ENCODE measurements around the gene RABGAP1L. TPM values are rescaled to one million over a fixed set of nuclear protein-coding genes. Genes with fewer than 3 reads are reported as not detected.
"Not testable (repeated sequence)": the region's sequence is repeated elsewhere in the genome, so short reads cannot be mapped to it uniquely, and the experiment has no call there.

The RABGAP1L gene
- total RNA-seq, 2 experiments from 2014 or later, result 76.8 to 80.5 TPM

DNA sequence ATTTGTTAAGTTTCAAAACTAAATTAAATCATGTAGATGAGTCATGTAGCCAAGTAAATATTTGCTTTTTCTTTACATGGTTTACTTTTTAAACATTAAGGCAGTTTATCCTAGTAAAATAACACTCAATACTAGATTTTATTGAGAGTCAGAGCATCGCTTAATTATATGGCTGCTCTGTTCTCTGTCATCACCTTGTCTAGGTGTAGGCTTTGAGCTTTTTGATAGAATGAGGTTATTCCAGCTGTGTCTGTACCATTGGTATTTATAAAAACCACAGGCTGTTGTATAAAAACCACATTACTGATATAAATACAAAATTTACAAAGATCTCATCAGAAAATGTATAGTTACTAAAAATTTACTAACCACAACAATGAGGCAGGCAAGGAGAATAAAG, 245.9 kb downstream of the RABGAP1L start:
- ChIA-PET POLR2A (no interaction called here), CTCF (no interaction called here)
- Mint-ChIP-seq H3K9me3 (peaks cover 4% of the 10 kb centered on the region), H3K27ac (no peak overlapping the region), H3K27me3 (no peaks in the 10 kb centered on the region), H3K4me3 (no peak overlapping the region), H3K4me1 (no peaks in the 10 kb centered on the region), H3K36me3 (ENCODE audit: low read depth) (peaks cover 11% of the 10 kb centered on the region)
- DNase-seq, result no peak

DNA sequence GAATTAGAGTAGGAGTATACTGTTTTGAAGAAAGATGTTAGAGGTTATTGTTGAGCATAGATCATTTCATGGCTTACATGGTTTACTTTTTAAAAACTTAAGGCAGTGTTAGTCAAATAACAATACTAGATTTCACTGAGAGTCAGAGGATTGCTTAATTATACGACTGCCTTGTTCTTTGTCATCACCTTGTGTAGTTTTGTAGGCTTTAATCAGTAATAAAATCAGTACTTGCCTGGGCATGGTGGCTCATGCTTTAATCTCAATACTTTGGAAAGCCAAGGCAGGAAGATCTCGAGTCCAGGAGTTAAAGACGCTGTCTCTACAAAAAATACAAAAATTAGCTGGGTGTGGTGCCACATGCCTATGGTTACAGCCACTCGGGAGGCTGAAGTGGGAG, 247.1 kb downstream of the RABGAP1L start:
- H3K9me3 Mint-ChIP-seq, result peaks cover 4% of the 10 kb centered on the region
- peaks cover 9% of the 10 kb centered on the region for H3K36me3 Mint-ChIP-seq (ENCODE audit: low read depth)
- no peak for DNase-seq
- ChIA-PET POLR2A (no interaction called here), CTCF (no interaction called here)
- H3K27me3 Mint-ChIP-seq, result no peaks in the 10 kb centered on the region
- no peak overlapping the region for H3K27ac Mint-ChIP-seq
- no peak overlapping the region for H3K4me3 Mint-ChIP-seq
- no peaks in the 10 kb centered on the region for H3K4me1 Mint-ChIP-seq

DNA sequence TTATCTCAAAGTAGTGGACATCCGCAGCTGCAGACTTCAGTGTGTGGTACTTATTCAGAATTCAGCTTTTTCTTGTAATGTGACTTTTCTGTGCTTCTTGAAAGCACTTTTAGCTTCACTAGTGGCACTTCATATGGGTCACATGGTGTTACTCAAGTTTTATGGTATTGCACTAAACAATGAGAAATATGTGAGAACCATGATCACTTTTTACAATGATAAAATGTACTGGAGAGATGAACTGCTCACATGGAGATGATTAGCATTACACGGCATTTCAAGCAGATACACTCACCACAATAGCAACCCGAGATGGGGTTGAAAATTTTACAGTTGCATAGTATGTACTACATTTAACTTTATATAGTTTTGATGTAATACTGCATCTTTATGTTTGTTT, 248.3 kb downstream of the RABGAP1L start:
- H3K27me3 Mint-ChIP-seq, result no peaks in the 10 kb centered on the region
- CTCF ChIA-PET, result no interaction called here
- no peak overlapping the region for H3K4me3 Mint-ChIP-seq
- H3K36me3 Mint-ChIP-seq (ENCODE audit: low read depth), result peaks cover 9% of the 10 kb centered on the region
- H3K9me3 Mint-ChIP-seq, result peaks cover 8% of the 10 kb centered on the region
- DNase-seq, result no peak
- no peak overlapping the region for H3K27ac Mint-ChIP-seq
- no peaks in the 10 kb centered on the region for H3K4me1 Mint-ChIP-seq
- POLR2A ChIA-PET, result no interaction called here

- Mint-ChIP-seq H3K36me3 (ENCODE audit: low read depth) (peaks cover 9% of the 10 kb centered on the region), H3K4me1 (no peaks in the 10 kb centered on the region), H3K4me3 (no peak overlapping the region), H3K9me3 (peaks cover 8% of the 10 kb centered on the region), H3K27ac (no peak overlapping the region), H3K27me3 (no peaks in the 10 kb centered on the region)
- POLR2A ChIA-PET, result no interaction called here
- CTCF ChIA-PET, result no interaction called here
- no peak for DNase-seq
Measured at GRCh38 chr1:174408146-174408545, 248.8 kb downstream of the RABGAP1L start.

DNA sequence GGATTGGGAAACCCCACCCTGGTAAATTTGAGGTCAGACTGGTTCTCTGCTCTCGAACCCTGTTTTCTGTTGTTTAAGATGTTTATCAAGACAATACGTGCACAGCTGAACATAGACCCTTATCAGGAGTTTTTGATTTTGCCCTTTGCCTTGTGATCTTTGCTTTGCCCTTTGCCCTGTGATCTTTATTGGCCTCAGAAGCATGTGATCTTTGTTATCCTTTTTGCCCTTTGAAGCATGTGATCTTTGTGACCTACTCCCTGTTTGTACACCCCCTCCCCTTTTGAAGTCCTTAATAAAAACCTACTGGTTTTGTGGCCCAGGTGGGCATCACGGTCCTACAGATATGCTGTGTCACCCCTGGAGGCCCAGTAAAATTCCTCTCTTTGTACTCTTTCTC, 250.5 kb downstream of the RABGAP1L start:
- H3K27ac Mint-ChIP-seq, H3K9me3 Mint-ChIP-seq, POLR2A ChIA-PET, CTCF ChIA-PET, DNase-seq, H3K4me3 Mint-ChIP-seq, H3K4me1 Mint-ChIP-seq, H3K27me3 Mint-ChIP-seq: not testable (repeated sequence)
- H3K36me3 Mint-ChIP-seq (ENCODE audit: low read depth), result peaks cover 13% of the 10 kb centered on the region

DNA sequence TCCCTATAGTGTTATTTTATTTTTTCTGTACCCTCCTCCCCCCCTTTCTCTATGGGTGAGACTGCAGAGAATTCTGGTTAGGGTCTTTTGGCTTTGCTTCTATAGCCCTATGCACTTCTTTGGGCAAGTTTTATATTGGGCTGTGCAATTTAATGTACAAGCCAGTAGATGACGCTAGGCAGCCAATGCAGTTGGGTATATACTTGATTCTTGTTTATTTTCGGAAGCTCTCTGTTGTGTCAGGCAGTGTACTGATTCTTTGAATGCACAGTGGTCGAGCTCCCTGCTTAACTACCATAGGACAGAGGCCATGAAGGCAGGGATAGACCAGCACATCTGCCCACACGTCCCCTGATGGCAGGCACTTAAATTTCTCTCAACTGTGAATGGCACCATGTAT, 254.3 kb downstream of the RABGAP1L start:
- POLR2A ChIA-PET, result no interaction called here
- H3K27me3 Mint-ChIP-seq, result no peaks in the 10 kb centered on the region
- H3K27ac Mint-ChIP-seq, result no peak overlapping the region
- peaks cover 8% of the 10 kb centered on the region for H3K9me3 Mint-ChIP-seq
- peaks cover 13% of the 10 kb centered on the region for H3K36me3 Mint-ChIP-seq (ENCODE audit: low read depth)
- H3K4me1 Mint-ChIP-seq, result peaks cover 9% of the 10 kb centered on the region
- DNase-seq, result no peak
- H3K4me3 Mint-ChIP-seq, result no peak overlapping the region
- CTCF ChIA-PET, result no interaction called here

DNA sequence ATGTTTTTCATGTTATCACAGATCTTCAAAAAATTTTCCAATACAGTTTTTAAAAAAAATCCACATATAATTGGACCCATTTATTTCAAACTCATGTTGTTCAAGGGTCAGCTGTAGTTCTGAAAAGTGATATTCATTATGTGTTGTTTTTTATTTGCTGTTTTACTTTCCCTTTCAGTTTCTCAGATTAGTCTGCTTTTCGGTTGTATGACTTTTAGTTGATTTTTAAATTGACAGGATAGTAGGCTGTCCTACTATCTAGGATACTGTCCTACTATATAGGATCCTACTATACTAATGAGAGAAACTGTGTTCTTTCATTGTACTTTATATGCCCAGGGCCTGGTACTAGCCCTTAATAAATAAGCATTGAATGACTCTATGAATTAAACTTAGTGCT, 254.9 kb downstream of the RABGAP1L start:
- Mint-ChIP-seq H3K27ac (no peak overlapping the region), H3K4me3 (no peak overlapping the region)
- CTCF ChIA-PET, result interaction anchor here (0.9 kb wide), 1 partner anchor 16 kb away, joined by 3 read pairs; no protein-coding TSS in a partner anchor

GRCh38 chr1:174415506-174415905, 256.2 kb downstream of the RABGAP1L start:
- Mint-ChIP-seq H3K9me3 (peaks cover 5% of the 10 kb centered on the region), H3K4me3 (no peak overlapping the region), H3K36me3 (ENCODE audit: low read depth) (peaks cover 6% of the 10 kb centered on the region), H3K4me1 (peaks cover 9% of the 10 kb centered on the region), H3K27ac (no peak overlapping the region), H3K27me3 (no peaks in the 10 kb centered on the region)
- DNase-seq, result no peak
- CTCF ChIA-PET, result no interaction called here
- POLR2A ChIA-PET, result no interaction called here

More for the DNA sequence above, 254.9 kb downstream of the RABGAP1L start:
- Mint-ChIP-seq H3K4me1 (peaks cover 9% of the 10 kb centered on the region), H3K9me3 (peaks cover 8% of the 10 kb centered on the region), H3K27me3 (no peaks in the 10 kb centered on the region), H3K36me3 (ENCODE audit: low read depth) (peaks cover 8% of the 10 kb centered on the region)
- no peak for DNase-seq
- POLR2A ChIA-PET, result no interaction called here

DNA sequence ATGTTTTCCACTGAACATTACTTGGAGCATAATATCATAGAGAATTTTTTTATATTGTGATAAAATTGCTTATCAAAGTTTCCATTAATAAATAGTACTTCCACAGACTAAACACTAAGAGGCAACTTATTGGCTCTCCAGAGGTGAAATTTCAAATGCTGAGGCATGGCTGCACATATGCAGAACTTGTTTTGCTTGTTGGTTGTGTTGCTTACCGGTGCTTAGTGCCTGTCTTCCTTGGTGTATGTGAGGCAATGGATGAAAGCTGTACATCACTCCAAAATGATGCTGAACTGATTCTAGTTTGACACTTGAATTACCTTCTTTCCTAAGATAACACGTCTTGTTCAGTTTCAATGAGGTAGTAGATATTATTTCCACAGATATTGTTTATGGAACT, 258.6 kb downstream of the RABGAP1L start:
- H3K4me1 Mint-ChIP-seq, result peaks cover 9% of the 10 kb centered on the region
- ChIA-PET POLR2A (no interaction called here), CTCF (no interaction called here)
- peaks cover 6% of the 10 kb centered on the region for H3K36me3 Mint-ChIP-seq (ENCODE audit: low read depth)
- H3K4me3 Mint-ChIP-seq, result no peak overlapping the region
- no peak overlapping the region for H3K27ac Mint-ChIP-seq
- no peak for DNase-seq
- no peaks in the 10 kb centered on the region for H3K27me3 Mint-ChIP-seq
- H3K9me3 Mint-ChIP-seq, result no peaks in the 10 kb centered on the region

GRCh38 chr1:174425121-174425520, 265.8 kb downstream of the RABGAP1L start:
- Mint-ChIP-seq H3K4me3 (no peak overlapping the region), H3K4me1 (no peaks in the 10 kb centered on the region), H3K27me3 (no peaks in the 10 kb centered on the region), H3K36me3 (ENCODE audit: low read depth) (no peaks in the 10 kb centered on the region), H3K27ac (no peak overlapping the region), H3K9me3 (no peaks in the 10 kb centered on the region)
- POLR2A ChIA-PET, result no interaction called here
- DNase-seq, result no peak
- CTCF ChIA-PET, result no interaction called here

GRCh38 chr1:174426153-174426552, 266.8 kb downstream of the RABGAP1L start:
- no peaks in the 10 kb centered on the region for H3K9me3 Mint-ChIP-seq
- no peak overlapping the region for H3K4me3 Mint-ChIP-seq
- no peak overlapping the region for H3K27ac Mint-ChIP-seq
- DNase-seq, result no peak
- no peaks in the 10 kb centered on the region for H3K27me3 Mint-ChIP-seq
- no peaks in the 10 kb centered on the region for H3K36me3 Mint-ChIP-seq (ENCODE audit: low read depth)
- no peaks in the 10 kb centered on the region for H3K4me1 Mint-ChIP-seq
- POLR2A ChIA-PET, result no interaction called here
- CTCF ChIA-PET, result no interaction called here

GRCh38 chr1:174428033-174428432, 268.7 kb downstream of the RABGAP1L start:
- no peaks in the 10 kb centered on the region for H3K27me3 Mint-ChIP-seq
- no peaks in the 10 kb centered on the region for H3K36me3 Mint-ChIP-seq (ENCODE audit: low read depth)
- CTCF ChIA-PET, result no interaction called here
- H3K9me3 Mint-ChIP-seq, result no peaks in the 10 kb centered on the region
- H3K4me3 Mint-ChIP-seq, result no peak overlapping the region
- DNase-seq, result no peak
- POLR2A ChIA-PET, result no interaction called here
- H3K27ac Mint-ChIP-seq, result no peak overlapping the region
- no peaks in the 10 kb centered on the region for H3K4me1 Mint-ChIP-seq

DNA sequence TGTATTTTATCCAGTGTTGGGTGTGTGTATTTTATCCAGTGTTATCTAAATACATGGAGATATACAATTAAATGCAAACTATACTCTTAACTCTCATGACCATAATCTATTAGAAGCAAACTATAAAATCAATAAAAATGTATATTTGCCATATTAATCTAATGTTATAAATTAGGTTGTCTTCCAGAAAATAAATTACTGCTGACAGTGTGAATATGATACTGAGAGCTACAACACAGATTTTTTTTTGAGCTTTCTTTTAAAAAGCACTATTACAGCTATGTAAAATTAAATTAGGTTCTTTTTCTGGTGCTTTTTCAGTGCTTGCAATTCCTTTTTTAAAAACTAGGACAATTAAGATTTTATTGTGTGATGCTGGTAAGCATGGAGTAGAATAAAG, 269.4 kb downstream of the RABGAP1L start:
- ChIA-PET CTCF (no interaction called here), POLR2A (no interaction called here)
- no peak for DNase-seq
- H3K4me3 Mint-ChIP-seq, result no peak overlapping the region
- no peaks in the 10 kb centered on the region for H3K4me1 Mint-ChIP-seq
- H3K9me3 Mint-ChIP-seq, result no peaks in the 10 kb centered on the region
- no peaks in the 10 kb centered on the region for H3K36me3 Mint-ChIP-seq (ENCODE audit: low read depth)
- no peak overlapping the region for H3K27ac Mint-ChIP-seq
- no peaks in the 10 kb centered on the region for H3K27me3 Mint-ChIP-seq

DNA sequence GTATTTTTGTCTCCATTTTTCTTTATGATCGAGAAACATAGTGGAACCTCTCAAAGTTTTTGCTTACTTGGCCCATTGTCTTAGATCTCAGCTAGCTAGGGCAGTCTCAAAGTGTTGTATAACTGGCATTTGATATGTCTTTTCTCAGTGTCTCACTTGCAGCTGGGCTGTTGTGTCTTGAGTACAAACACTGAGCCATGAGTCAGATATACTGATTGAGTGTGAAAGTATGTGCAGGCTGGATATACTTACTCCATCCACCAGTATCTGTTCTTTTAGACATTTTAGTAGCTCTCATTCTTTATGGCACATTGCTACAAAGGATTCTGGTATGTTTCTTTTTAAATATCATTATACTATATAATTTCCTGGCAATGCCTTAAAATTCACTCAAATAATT, 274.1 kb downstream of the RABGAP1L start:
- Mint-ChIP-seq H3K27me3 (no peaks in the 10 kb centered on the region), H3K4me3 (no peak overlapping the region), H3K27ac (no peak overlapping the region), H3K36me3 (ENCODE audit: low read depth) (peaks cover 2% of the 10 kb centered on the region), H3K4me1 (no peaks in the 10 kb centered on the region), H3K9me3 (no peaks in the 10 kb centered on the region)
- no peak for DNase-seq
- ChIA-PET CTCF (no interaction called here), POLR2A (no interaction called here)

DNA sequence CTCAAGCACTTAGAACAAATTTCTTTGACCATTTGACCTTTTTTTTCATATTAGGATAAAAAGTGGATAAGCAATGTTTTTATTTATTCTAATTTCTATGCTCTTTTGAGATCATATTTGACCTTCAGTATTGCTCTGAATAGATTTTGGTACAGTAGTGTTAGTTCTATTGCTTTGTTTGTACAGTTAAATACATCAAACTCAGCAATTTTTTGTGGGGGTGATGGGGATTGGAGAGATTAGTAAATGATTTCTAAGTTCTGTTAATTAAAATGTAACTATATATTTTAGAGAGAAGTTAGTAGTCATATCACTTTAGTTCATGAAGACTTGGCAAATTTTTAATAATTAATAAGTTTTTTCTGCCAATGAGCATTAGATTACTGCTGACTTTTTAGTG, 286.0 kb downstream of the RABGAP1L start:
- Mint-ChIP-seq H3K27me3 (no peaks in the 10 kb centered on the region), H3K9me3 (no peaks in the 10 kb centered on the region), H3K36me3 (ENCODE audit: low read depth) (no peaks in the 10 kb centered on the region), H3K4me1 (no peaks in the 10 kb centered on the region), H3K4me3 (no peak overlapping the region), H3K27ac (no peak overlapping the region)
- CTCF ChIA-PET, result no interaction called here
- POLR2A ChIA-PET, result no interaction called here
- DNase-seq, result no peak
